Bronchial epithelial cell (primary cell): Measurements from ENCODE around the gene AHDC1. TPM values are rescaled to one million over a fixed set of nuclear protein-coding genes. Genes with fewer than 3 reads are reported as not detected.
A peak's percentile ranks its signal among the peaks of the same experiment; 100 is the strongest.

Experiments
- DNase-seq: peaks from one replicate; pipeline ENCODE4 v3.0.0-alpha.2; 2010; ENCODE audit warnings: low read depth
- FAIRE-seq: peaks from 2 replicates; lab custom pipeline; 2011; peaks lifted over from hg19 to GRCh38; lab: Jason Lieb, UNC
- H3K27me3 ChIP-seq: 2 replicates; pipeline ENCODE4 v1.5.1; 2011; ENCODE audit warnings: low read length; ENCODE audit not compliant: control insufficient read depth, insufficient read depth
- H3K36me3 ChIP-seq: 2 replicates; pipeline ENCODE4 v1.5.1; 2011; ENCODE audit warnings: low read length; ENCODE audit not compliant: control insufficient read depth, insufficient read depth
- H3K4me3 ChIP-seq: 2 replicates; pipeline ENCODE4 v1.5.1; 2011; ENCODE audit warnings: mild to moderate bottlenecking, low read depth, low read length, control low read depth
- total RNA-seq: library from RNA; depleted of rRNA; stranded (reverse); fragments of >200 nt; gene quantifications from 2 replicates; pipeline ENCODE4 v1.2.1, GENCODE V29; 2014
- TF ChIP-seq, protein P1 (sequence below): IDR thresholded peaks from 2 replicates; pipeline ENCODE4 v1.5.1; 2011; ENCODE audit warnings: mild to moderate bottlenecking, moderate library complexity, low read length, control low read depth, inconsistent platforms; ENCODE audit not compliant: insufficient read depth, severe bottlenecking

AHDC1 gene
- total RNA-seq, 1 donor from 2014 or later = 5.0 TPM

DNA sequence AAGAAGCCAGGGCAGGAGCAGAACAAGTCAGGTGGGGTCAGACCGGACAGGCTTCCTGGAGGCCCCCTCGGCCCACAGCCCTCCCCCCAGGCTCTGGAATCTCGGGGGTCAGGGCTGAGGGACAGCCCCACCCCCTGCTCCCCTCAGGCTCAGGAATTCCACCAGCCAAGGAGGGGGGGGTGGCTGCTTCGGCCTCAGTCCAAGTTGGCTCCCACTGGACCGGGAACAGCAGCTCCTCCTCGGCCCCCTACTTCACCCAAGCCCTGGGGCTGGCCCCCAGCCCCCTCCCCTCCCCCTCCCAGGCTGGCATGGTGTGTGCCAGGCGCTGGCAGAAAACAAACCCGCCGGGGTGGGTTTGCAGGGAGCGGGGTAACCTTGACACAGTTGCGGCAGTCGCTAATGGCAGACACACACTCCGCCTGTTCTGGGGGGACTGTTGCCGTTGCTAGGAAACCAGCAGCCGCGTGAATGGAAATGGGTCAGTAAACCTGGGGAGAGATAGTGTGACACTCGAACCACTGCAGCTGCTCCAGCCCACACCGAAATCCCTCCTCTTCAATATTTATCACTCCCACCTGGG lies 32.4 kb downstream of the AHDC1 start:
- no peaks in the 10 kb centered on the region for H3K27me3 ChIP-seq
- no peak for FAIRE-seq
- TF ChIP-seq, protein P1, sequence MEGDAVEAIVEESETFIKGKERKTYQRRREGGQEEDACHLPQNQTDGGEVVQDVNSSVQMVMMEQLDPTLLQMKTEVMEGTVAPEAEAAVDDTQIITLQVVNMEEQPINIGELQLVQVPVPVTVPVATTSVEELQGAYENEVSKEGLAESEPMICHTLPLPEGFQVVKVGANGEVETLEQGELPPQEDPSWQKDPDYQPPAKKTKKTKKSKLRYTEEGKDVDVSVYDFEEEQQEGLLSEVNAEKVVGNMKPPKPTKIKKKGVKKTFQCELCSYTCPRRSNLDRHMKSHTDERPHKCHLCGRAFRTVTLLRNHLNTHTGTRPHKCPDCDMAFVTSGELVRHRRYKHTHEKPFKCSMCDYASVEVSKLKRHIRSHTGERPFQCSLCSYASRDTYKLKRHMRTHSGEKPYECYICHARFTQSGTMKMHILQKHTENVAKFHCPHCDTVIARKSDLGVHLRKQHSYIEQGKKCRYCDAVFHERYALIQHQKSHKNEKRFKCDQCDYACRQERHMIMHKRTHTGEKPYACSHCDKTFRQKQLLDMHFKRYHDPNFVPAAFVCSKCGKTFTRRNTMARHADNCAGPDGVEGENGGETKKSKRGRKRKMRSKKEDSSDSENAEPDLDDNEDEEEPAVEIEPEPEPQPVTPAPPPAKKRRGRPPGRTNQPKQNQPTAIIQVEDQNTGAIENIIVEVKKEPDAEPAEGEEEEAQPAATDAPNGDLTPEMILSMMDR = no peak
- no peak for DNase-seq
- no peak overlapping the region for H3K4me3 ChIP-seq
- peaks cover 10% of the 10 kb centered on the region for H3K36me3 ChIP-seq

DNA sequence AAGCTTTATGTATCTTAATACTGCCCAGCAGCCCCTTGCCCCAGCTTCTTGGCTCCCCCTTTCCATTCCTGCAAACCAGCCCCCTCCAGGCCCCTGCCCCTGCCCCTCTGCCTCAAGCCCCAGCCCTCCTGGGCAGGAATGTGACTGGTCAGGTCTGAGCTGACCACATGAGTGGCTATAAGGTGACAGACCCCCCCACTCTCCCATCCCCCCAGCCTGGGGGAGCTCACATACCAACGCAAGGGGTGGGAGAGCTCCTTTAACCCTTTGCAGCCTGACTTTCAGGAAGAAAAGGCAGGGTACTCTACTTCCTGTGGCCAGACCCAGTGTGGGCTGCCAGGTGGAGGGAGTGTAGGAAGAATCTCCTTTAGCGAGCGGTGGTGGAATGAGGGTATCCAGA lies 33.2 kb downstream of the AHDC1 start:
- Histone ChIP-seq H3K36me3 (peaks cover 13% of the 10 kb centered on the region), H3K4me3 (no peak overlapping the region)
- no peak for DNase-seq

DNA sequence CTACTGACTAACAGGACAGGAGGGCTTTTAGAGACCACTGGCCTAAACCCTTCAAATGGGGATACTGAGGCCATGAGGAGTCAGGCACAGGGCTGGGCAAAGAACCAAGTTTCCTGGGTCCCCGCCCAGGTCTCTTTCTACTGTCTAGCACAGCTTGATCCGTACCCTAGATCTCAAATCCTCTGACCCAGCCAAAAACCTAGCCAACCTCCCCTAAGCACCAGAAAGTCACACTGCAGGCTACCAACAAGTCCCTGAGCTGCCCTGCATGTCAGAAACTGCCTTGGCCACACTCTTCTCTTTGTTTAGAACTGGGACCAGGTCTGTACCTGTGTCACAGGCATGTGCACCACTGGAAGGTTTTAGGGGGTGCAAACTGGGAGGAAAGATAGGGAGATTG lies 33.6 kb downstream of the AHDC1 start:
- DNase-seq (no peak), FAIRE-seq (no peak)
- peaks cover 16% of the 10 kb centered on the region for H3K36me3 ChIP-seq
- H3K4me3 ChIP-seq = no peak overlapping the region
- TF ChIP-seq, protein P1 = no peak
- no peaks in the 10 kb centered on the region for H3K27me3 ChIP-seq

More for the DNA sequence above, 33.2 kb downstream of the AHDC1 start:
- no peak for FAIRE-seq
- H3K27me3 ChIP-seq = no peaks in the 10 kb centered on the region
- TF ChIP-seq, protein P1 = no peak

DNA sequence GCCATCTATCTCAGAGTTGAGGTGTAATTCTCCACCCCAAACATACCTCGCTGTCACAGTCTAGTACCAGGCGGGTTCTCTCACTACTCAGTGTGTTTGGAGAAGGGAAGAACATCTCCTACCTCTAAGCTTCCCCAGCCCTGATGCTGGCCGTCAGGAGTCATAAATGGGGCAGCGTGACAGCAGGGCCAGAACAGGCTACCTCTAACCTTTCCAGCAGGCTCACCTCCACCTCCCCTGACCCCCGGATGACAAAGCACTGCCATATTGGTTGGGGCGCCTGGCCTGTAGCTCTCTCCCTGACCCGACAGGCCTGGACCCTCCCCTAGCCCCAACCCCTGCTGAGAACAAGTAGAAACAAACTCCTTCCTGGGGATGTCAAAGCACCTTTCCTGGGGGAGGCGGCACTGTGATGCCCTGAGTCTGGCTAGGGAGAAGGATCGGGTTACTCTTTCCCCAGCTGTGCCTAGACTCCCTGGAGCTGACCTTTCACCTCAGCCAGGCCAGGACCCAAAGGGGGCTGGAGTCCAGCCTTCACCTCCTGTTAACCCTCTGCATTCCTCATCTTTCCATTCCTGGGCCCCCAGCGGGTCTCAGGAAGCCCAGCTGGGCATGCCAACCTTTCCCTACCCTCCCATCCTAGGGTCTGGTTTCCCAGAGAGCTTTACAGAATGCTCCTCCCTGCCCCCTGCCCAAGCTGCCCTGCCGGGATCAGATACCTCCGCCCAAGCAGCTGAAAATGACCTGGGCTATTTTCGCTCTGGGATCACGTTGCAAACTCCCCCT lies 34.2 kb downstream of the AHDC1 start:
- Histone ChIP-seq H3K4me3 (no peak overlapping the region), H3K36me3 (peaks cover 16% of the 10 kb centered on the region), H3K27me3 (no peaks in the 10 kb centered on the region)
- DNase-seq (peak; percentile 13), FAIRE-seq (no peak)
- TF ChIP-seq, protein P1 = no peak

DNA sequence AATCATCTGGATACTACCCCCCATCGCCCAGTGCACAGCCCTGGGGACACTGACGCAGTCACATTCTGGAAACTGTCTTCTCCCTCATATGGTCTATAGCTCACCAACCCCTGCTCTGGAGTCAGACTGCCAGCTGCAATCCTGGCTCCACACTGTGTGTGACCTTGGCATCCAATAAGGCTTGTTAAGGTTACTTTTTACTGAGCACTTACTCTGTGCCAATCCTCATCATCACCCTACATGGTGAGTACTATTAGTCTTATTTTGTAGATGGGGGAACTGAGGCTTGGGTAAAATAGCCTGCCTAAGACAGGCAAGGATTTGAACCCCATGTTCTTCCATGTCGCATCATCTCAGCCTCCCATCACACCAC lies 34.9 kb downstream of the AHDC1 start:
- peaks cover 16% of the 10 kb centered on the region for H3K36me3 ChIP-seq
- TF ChIP-seq, protein P1 = no peak
- H3K27me3 ChIP-seq = no peaks in the 10 kb centered on the region
- no peak overlapping the region for H3K4me3 ChIP-seq
- peak; percentile 30 for DNase-seq
- FAIRE-seq = no peak
